Upper lobe of left lung (tissue), 6 donors: ENCODE data around the gene KRT2. TPM values are rescaled to one million over a fixed set of nuclear protein-coding genes. Genes with fewer than 3 reads are reported as not detected.

ENCODE experiments used
- ATAC-seq, 2 donors: fragments of 200-7000 bp; cut with Tn5 transposase; one replicate each; pipeline ENCODE4 v1.9.1; 2022; ENCODE audit warnings: mild to moderate bottlenecking in 2 of 2, moderate library complexity in 2 of 2; ENCODE audit not compliant: low FRiP score in 2 of 2
- DNase-seq, 2 donors: peaks; one replicate each; pipeline ENCODE4 v3.0.0-alpha.2; 2019 to 2020
- H3K27ac ChIP-seq, 4 donors: fragments of 200-600 bp; sonication (generic); one replicate each; pipeline ENCODE4 v1.5.1; 2016 to 2019
- H3K27me3 ChIP-seq, 4 donors: fragments of 200-600 bp; sonication (generic); one replicate each; pipeline ENCODE4 v1.5.1; 2017 to 2019
- H3K36me3 ChIP-seq, 4 donors: fragments of 200-600 bp; sonication (generic); one replicate each; pipeline ENCODE4 v1.5.1; 2016 to 2019
- H3K4me1 ChIP-seq, 4 donors: fragments of 200-600 bp; sonication (generic); one replicate each; pipeline ENCODE4 v1.5.1; 2018 to 2019
- H3K4me3 ChIP-seq, 4 donors: fragments of 200-600 bp; sonication (generic); one replicate each; pipeline ENCODE4 v1.5.1; 2017 to 2019; ENCODE audit warnings: mild to moderate bottlenecking in 2 of 4, moderate library complexity in 1 of 4
- H3K9me3 ChIP-seq, 4 donors: fragments of 200-600 bp; sonication (generic); one replicate each; pipeline ENCODE4 v1.5.1; 2018 to 2019
- CTCF ChIP-seq, 6 experiments: fragments of 450-650 bp in 4 of 6; fragments of 200-600 bp in 2 of 6; sonication (generic) in 2 of 6; IDR thresholded peaks; one replicate each; pipeline ENCODE4 v1.5.1; 2016 to 2019; ENCODE audit warnings: antibody characterized with exemption in 6 of 6
- EP300 ChIP-seq, 4 donors: sonication (generic); formaldehyde crosslinking; IDR thresholded peaks; one replicate each; pipeline ENCODE4 v1.5.1; 2017; ENCODE audit warnings: antibody characterized with exemption in 4 of 4, control low read depth in 2 of 4
- POLR2A ChIP-seq, 4 donors: fragments of 450-650 bp; IDR thresholded peaks; one replicate each; pipeline ENCODE4 v1.5.1; 2016 to 2017; ENCODE audit warnings: antibody characterized with exemption in 4 of 4, mild to moderate bottlenecking in 2 of 4
- POLR2AphosphoS5 ChIP-seq, 2 donors: sonication (generic); formaldehyde crosslinking; IDR thresholded peaks; one replicate each; pipeline ENCODE4 v1.5.1; 2017; ENCODE audit warnings: antibody characterized with exemption in 2 of 2
- WGBS, 2 donors: methylation state at CpG; one replicate each; pipeline ENCODE4 v1.1.5; 2017 to 2018; 5-methylcytosine and 5-hydroxymethylcytosine counted together
- total RNA-seq, 6 donors: library from RNA; depleted of rRNA in 4 of 6; stranded (reverse); fragments of >200 nt in 4 of 6; gene quantifications; one replicate each; pipeline versions ENCODE4 v1.1.0 to v1.2.1, GENCODE V29; 2016 to 2021
- donor health status: DM: no; HTN: no; CAD: no; lungs with moderate emphysema.
- donor health status: DM: no; HTN: yes; CAD: no; lungs with severe emphysema.

KRT2 gene
- total RNA-seq, 6 donors from 2014 or later, result not detected

DNA sequence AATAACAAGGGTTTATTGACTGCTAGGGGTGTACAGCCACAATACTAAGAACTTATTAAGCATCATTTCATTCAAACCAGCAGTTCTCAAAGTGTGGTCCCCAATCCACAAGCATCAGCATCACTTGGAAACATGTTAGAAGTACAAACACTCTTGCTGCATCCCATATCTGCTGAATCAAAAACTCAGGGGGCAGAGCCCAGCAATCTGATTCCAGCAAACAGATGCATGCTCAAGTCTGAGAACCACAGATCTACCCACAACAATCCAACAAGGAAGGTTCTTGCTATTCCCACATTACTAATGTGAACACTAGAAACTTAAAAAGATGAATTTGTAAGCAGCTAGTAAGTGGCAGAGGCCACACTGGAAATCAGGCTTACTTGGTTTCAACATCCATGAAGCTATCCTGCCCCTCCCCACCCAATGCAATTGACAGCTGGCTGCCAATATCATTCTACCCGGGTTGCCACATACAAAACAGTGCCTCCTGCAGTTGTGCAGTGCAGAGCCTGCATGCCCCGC is 45.1 kb upstream of the KRT2 start:
- H3K36me3 ChIP-seq, result no peaks in the 10 kb centered on the region
- no peaks in the 10 kb centered on the region for H3K4me1 ChIP-seq
- no peaks in the 10 kb centered on the region for H3K27me3 ChIP-seq
- no peak for ATAC-seq
- H3K9me3 ChIP-seq, result no peaks in the 10 kb centered on the region
- no peak for DNase-seq
- no peak overlapping the region for H3K27ac ChIP-seq
- TF ChIP-seq EP300 (IDR thresholded peaks at IDR 0.05), result no peak
- no peak for TF ChIP-seq CTCF (IDR thresholded peaks at IDR 0.05)
- no peak for TF ChIP-seq POLR2A (IDR thresholded peaks at IDR 0.05)
- no peak for TF ChIP-seq POLR2AphosphoS5 (IDR thresholded peaks at IDR 0.05)
- WGBS, 2 donors, result 51 to 61% methylated on average over 2 of the region's 2 CpGs
- H3K4me3 ChIP-seq, result no peak overlapping the region

DNA sequence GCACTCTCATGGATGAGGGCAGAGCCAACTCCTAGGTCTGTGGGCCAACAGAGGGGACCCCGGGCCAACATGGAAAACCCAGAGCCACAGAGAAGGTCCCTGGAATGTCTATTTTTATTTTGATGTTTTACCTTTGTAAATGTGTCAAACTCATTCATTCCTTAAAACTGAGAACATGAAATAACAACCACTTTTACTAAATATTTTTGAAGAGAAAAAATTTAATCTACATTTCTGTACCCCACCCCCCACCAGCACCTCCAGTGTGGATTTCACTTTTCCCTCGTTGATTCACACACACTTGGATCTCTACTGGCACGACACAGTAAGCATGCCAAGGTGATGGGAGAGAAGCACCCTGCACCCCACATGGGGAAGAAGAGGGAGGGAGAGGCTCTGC is 44.6 kb upstream of the KRT2 start:
- no peak overlapping the region for H3K27ac ChIP-seq
- WGBS, 2 donors, result 61 to 72% methylated on average over 3 of the region's 3 CpGs
- no peaks in the 10 kb centered on the region for H3K36me3 ChIP-seq
- H3K4me1 ChIP-seq, result peaks cover 0 to under 1% (median 0%) of the 10 kb centered on the region in 4 donors
- H3K27me3 ChIP-seq, result no peaks in the 10 kb centered on the region
- H3K4me3 ChIP-seq, result no peak overlapping the region
- TF ChIP-seq EP300 (IDR thresholded peaks at IDR 0.05) (no peak), POLR2AphosphoS5 (IDR thresholded peaks at IDR 0.05) (no peak), POLR2A (IDR thresholded peaks at IDR 0.05) (no peak), CTCF (IDR thresholded peaks at IDR 0.05) (no peak)
- no peaks in the 10 kb centered on the region for H3K9me3 ChIP-seq
- ATAC-seq (no peak), DNase-seq (no peak)

DNA sequence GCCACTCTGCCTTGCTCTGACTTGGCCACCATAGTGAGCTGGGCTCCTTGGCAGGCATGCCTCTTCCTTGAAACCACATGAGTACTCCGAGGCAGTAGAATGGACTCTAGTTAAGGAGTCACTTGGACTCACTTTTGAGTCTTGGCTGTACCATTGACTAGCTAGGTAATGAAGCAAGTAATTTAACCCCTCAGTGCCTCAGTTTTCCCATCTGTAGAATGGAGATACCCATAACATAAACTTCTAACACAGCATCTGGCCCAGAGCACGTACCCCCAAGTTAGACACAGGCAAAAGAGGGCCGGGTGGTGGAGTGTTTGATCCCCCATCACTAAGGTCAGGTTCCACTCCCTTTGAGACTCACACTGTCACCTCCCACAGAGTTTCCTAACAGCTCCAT is 43.0 kb upstream of the KRT2 start:
- Histone ChIP-seq H3K27me3 (peaks cover 0 to 10% (median 4%) of the 10 kb centered on the region in 4 donors), H3K4me1 (peaks cover 5 to 13% (median 8%) of the 10 kb centered on the region in 4 donors), H3K4me3 (no peak overlapping the region), H3K27ac (no peak overlapping the region), H3K9me3 (no peaks in the 10 kb centered on the region), H3K36me3 (no peaks in the 10 kb centered on the region)
- no peak for DNase-seq
- no peak for ATAC-seq
- WGBS, 2 donors, result 71 to 74% methylated on average over 3 of the region's 3 CpGs
- TF ChIP-seq POLR2AphosphoS5 (IDR thresholded peaks at IDR 0.05) (no peak), CTCF (IDR thresholded peaks at IDR 0.05) (no peak), EP300 (IDR thresholded peaks at IDR 0.05) (no peak), POLR2A (IDR thresholded peaks at IDR 0.05) (no peak)

DNA sequence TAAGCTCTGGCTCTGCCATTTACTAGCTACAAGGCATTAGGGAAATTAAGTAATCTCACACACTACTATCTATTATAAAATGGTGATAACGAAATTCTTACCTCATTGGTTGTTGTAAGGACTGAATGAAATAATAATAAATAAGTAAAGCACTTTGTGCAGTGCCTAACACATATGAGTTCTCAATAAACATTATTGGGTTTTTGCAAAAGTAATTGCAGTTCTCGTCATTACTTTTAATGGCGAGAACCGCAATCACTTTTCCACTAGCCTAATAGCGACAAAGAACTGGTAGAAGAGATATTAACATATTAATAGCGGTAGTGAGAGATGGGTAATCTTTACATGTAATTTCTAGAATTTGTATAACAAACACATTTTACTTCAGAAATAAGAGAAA is 42.1 kb upstream of the KRT2 start:
- 91 to 93% methylated on average over 6 of the region's 6 CpGs for WGBS, 2 donors
- TF ChIP-seq EP300 (IDR thresholded peaks at IDR 0.05) (no peak), POLR2A (IDR thresholded peaks at IDR 0.05) (no peak), CTCF (IDR thresholded peaks at IDR 0.05) (no peak), POLR2AphosphoS5 (IDR thresholded peaks at IDR 0.05) (no peak)
- no peak for ATAC-seq

DNA sequence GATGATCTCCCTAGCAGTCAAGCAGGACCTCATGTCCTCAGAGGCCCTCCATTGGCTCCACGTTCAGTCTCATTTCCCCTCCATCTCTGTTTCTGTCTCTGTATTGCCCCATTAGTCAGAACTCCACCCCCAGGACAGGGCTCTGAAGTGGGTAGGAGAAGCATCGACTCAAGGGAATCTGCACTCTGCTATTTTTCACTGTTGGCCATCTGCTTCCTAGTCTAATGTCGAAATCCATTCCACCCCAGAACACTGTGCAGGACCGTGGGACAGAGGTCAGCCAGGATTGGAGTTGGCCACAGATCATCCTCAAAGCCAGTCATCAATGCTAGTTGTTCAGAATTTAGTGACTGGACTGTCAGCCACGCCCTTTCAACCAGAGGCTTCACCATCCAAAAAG is 41.2 kb upstream of the KRT2 start:
- 73 to 81% methylated on average over 5 of the region's 5 CpGs for WGBS, 2 donors
- DNase-seq (no peak), ATAC-seq (no peak)
- Histone ChIP-seq H3K27me3 (peaks cover 0 to 11% (median 5%) of the 10 kb centered on the region in 4 donors), H3K36me3 (no peaks in the 10 kb centered on the region), H3K27ac (no peak overlapping the region), H3K4me3 (no peak overlapping the region), H3K4me1 (peaks cover 5 to 13% (median 8%) of the 10 kb centered on the region in 4 donors), H3K9me3 (no peaks in the 10 kb centered on the region)
- no peak for TF ChIP-seq EP300 (IDR thresholded peaks at IDR 0.05)
- no peak for TF ChIP-seq CTCF (IDR thresholded peaks at IDR 0.05)
- no peak for TF ChIP-seq POLR2A (IDR thresholded peaks at IDR 0.05)
- no peak for TF ChIP-seq POLR2AphosphoS5 (IDR thresholded peaks at IDR 0.05)

More for the DNA sequence above, 42.1 kb upstream of the KRT2 start:
- Histone ChIP-seq H3K9me3 (no peaks in the 10 kb centered on the region), H3K27ac (no peak overlapping the region), H3K4me1 (peaks cover 5 to 13% (median 8%) of the 10 kb centered on the region in 4 donors), H3K36me3 (no peaks in the 10 kb centered on the region), H3K27me3 (peaks cover 0 to 11% (median 5%) of the 10 kb centered on the region in 4 donors), H3K4me3 (no peak overlapping the region)
- no peak for DNase-seq
